Keratinocyte (primary cell): ENCODE results near the gene SIGLEC5. TPM values are rescaled to one million over a fixed set of nuclear protein-coding genes. Genes with fewer than 3 reads are reported as not detected.
"Not testable (repeated sequence)": the region's sequence is repeated elsewhere in the genome, so short reads cannot be mapped to it uniquely, and the experiment has no call there.

Source experiments
- DNase-seq: peaks from one replicate; pipeline ENCODE4 v3.0.0-alpha.2; 2011; ENCODE audit warnings: low read depth, missing footprints, low spot score
- FAIRE-seq: peaks from 2 replicates; lab custom pipeline; 2011; peaks lifted over from hg19 to GRCh38; lab: Jason Lieb, UNC
- H2AFZ ChIP-seq: 2 replicates; pipeline ENCODE4 v1.6.0; 2012; ENCODE audit warnings: low read length, control low read depth, inconsistent platforms; ENCODE audit not compliant: control insufficient read depth
- H3K27ac ChIP-seq: 2 replicates; pipeline ENCODE4 v1.5.1; 2011; ENCODE audit warnings: low read length; ENCODE audit not compliant: control insufficient read depth, insufficient read depth
- H3K27me3 ChIP-seq: 3 replicates; pipeline ENCODE4 v1.6.0; 2011; ENCODE audit warnings: low read length; ENCODE audit not compliant: control insufficient read depth, insufficient read depth; ENCODE audit errors: extremely low read depth
- H3K36me3 ChIP-seq, 2 experiments: 2 replicates in 1 of 2; 3 replicates in 1 of 2; pipeline ENCODE4 v1.5.1; 2011; ENCODE audit warnings: low read length in 2 of 2, mild to moderate bottlenecking in 1 of 2; ENCODE audit not compliant: control insufficient read depth in 2 of 2, insufficient read depth in 2 of 2; ENCODE audit errors: extremely low read depth in 1 of 2
- H3K4me1 ChIP-seq: 3 replicates; pipeline ENCODE4 v1.5.1; 2011; ENCODE audit warnings: low read length; ENCODE audit not compliant: control insufficient read depth, insufficient read depth; ENCODE audit errors: extremely low read depth
- H3K4me2 ChIP-seq: 3 replicates; pipeline ENCODE4 v1.6.0; 2011; ENCODE audit warnings: low read depth, low read length; ENCODE audit not compliant: control insufficient read depth, insufficient read depth; ENCODE audit errors: extremely low read depth
- H3K4me3 ChIP-seq, 3 experiments: fragments of 200-600 bp in 1 of 3; sonication (generic) in 1 of 3; 2 replicates in 2 of 3; 3 replicates in 1 of 3; pipeline ENCODE4 v1.5.1; 2011 to 2016; ENCODE audit warnings: low read length in 3 of 3, mild to moderate bottlenecking in 3 of 3, control low read depth in 2 of 3, inconsistent platforms in 1 of 3, low read depth in 1 of 3, mixed read lengths in 1 of 3, mixed run types in 1 of 3, moderate library complexity in 1 of 3; ENCODE audit not compliant: control insufficient read depth in 2 of 3, insufficient read depth in 2 of 3; ENCODE audit errors: extremely low read depth in 1 of 3
- H3K79me2 ChIP-seq: 2 replicates; pipeline ENCODE4 v1.6.0; 2012; ENCODE audit warnings: low read length; ENCODE audit not compliant: control insufficient read depth, insufficient read depth
- H3K9ac ChIP-seq: 3 replicates; pipeline ENCODE4 v1.6.0; 2011; ENCODE audit warnings: low read length; ENCODE audit not compliant: control insufficient read depth, insufficient read depth; ENCODE audit errors: extremely low read depth
- H3K9me1 ChIP-seq: 3 replicates; pipeline ENCODE4 v1.6.0; 2011; ENCODE audit warnings: low read length; ENCODE audit not compliant: control insufficient read depth, insufficient read depth; ENCODE audit errors: extremely low read depth
- H3K9me3 ChIP-seq: 2 replicates; pipeline ENCODE4 v1.5.1; 2012; ENCODE audit warnings: low read depth, low read length; ENCODE audit not compliant: control insufficient read depth
- H4K20me1 ChIP-seq: 3 replicates; pipeline ENCODE4 v1.6.0; 2011; ENCODE audit warnings: low read length; ENCODE audit not compliant: control insufficient read depth, insufficient read depth; ENCODE audit errors: extremely low read depth
- EZH2 ChIP-seq: IDR thresholded peaks from one replicate; pipeline ENCODE4 v1.6.1; 2012; ENCODE audit warnings: inconsistent platforms, mild to moderate bottlenecking, low read length, moderate library complexity
- dilution Hi-C: fragments of 300-500 bp; cut with MboI; formaldehyde crosslinking; loops from one replicate; pipeline ENCODE4 v1.7.0; 2020; ENCODE audit warnings: low sequenced_read_pairs; ENCODE audit not compliant: extremely low pct_ligation_motif_present
- polyA minus RNA-seq, 3 experiments: library from RNA; depleted of rRNA, polyadenylated mRNA; stranded (reverse); fragments of >200 nt; gene quantifications; 1 replicate in 1 of 3; 2 replicates in 1 of 3; 3 replicates in 1 of 3; pipeline ENCODE4 v1.2.3, GENCODE V29; 2011
- polyA plus RNA-seq, 5 experiments: library from polyadenylated mRNA; depleted of rRNA in 3 of 5; stranded (reverse) in 3 of 5; stranded (forward) in 1 of 5; unstranded in 1 of 5; fragments of >200 nt; gene quantifications; 1 replicate in 1 of 5; 2 replicates in 3 of 5; 3 replicates in 1 of 5; pipeline versions ENCODE4 v1.2.1 to v1.2.3, GENCODE V29; 2011 to 2012; ENCODE audit warnings: missing spikeins in 2 of 5, low read depth in 1 of 5, low replicate concordance in 1 of 5
- TF ChIP-seq, protein P1 (sequence below), 3 experiments: IDR thresholded peaks in 1 of 3; conservative IDR thresholded peaks in 1 of 3; optimal IDR thresholded peaks in 1 of 3; 2 replicates in 2 of 3; 3 replicates in 1 of 3; pipeline versions ENCODE3 to v1.5.1; 2011; ENCODE audit warnings: low read length in 3 of 3, mild to moderate bottlenecking in 3 of 3, moderate library complexity in 2 of 3, control low read depth in 1 of 3, inconsistent platforms in 1 of 3; ENCODE audit not compliant: insufficient read depth in 2 of 3; ENCODE audit errors: extremely low read depth in 1 of 3

SIGLEC5 gene, protein sequence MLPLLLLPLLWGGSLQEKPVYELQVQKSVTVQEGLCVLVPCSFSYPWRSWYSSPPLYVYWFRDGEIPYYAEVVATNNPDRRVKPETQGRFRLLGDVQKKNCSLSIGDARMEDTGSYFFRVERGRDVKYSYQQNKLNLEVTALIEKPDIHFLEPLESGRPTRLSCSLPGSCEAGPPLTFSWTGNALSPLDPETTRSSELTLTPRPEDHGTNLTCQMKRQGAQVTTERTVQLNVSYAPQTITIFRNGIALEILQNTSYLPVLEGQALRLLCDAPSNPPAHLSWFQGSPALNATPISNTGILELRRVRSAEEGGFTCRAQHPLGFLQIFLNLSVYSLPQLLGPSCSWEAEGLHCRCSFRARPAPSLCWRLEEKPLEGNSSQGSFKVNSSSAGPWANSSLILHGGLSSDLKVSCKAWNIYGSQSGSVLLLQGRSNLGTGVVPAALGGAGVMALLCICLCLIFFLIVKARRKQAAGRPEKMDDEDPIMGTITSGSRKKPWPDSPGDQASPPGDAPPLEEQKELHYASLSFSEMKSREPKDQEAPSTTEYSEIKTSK
- polyA plus RNA-seq: not detected in 3 replicates
- not detected for polyA plus RNA-seq (2011; ENCODE audit: low read depth)
- not detected in 2 replicates for polyA plus RNA-seq (2011; cell fraction: cytosol; rRNA removed)
- not detected in 2 replicates for polyA plus RNA-seq (2011; cell fraction: nucleus; rRNA removed)
- not detected in 2 replicates for polyA plus RNA-seq (2012; ENCODE audit: low replicate concordance)
- not detected in 3 replicates for polyA minus RNA-seq
- not detected for polyA minus RNA-seq (2011; cell fraction: cytosol; rRNA and poly(A)+ RNA removed)
- not detected in 2 replicates for polyA minus RNA-seq (2011; cell fraction: nucleus; rRNA and poly(A)+ RNA removed)

DNA sequence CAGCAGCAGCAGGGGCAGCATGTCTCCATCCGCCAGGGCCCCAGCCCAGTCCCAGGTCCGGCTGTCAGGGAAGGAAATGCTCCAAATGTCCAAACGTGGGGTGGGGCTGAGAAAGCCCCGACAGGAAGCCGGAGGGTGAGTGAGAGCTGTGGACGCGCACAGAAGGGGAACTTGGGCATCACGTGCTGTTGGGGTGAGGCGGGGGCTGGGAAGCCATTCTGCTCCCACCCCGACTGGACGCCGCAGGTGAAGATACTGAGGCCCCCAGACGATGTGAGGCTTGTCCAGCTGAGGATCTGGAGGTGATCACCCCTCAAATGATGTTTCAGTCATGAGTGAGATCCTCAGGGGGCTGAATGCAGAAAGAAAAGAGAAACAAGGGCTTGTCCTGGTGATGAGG lies at the start of gene SIGLEC5:
SIGLEC5 (minus strand) TSS at position 87 of the 400 bp plus-strand sequence; CDS start at position 21, 66 bp downstream.
- H3K79me2 ChIP-seq, DNase-seq, H3K27ac ChIP-seq, H3K9ac ChIP-seq, dilution Hi-C loops, H3K36me3 ChIP-seq, H2AFZ ChIP-seq, H3K9me3 ChIP-seq, H3K9me1 ChIP-seq, H3K4me3 ChIP-seq, H3K4me2 ChIP-seq, H4K20me1 ChIP-seq, H3K4me1 ChIP-seq, H3K27me3 ChIP-seq, FAIRE-seq: not testable (repeated sequence)

DNA sequence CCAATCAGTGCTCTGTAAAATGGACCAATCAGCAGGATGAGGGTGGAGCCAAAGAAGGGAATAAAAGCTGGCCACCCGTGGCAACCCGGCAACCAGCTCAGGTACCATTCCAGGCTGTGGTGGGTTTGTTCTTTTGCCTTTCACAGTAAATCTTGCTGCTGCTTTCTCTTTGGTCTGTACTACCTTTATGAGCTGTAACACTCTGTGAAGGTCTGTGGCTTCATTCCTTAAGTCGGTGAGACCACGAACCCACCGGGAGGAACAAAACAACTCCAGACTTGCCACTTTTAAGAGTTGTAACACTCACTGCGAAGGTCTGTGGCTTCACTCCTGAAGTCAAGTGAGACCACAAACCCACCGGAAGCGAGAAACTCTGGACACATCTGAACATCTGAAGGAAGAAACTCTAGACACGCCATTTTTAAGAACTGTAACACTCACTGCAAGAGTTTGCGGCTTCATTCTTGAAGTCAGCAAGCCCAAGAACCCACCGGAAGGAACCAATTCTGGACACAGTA lies 46.4 kb upstream of the SIGLEC5 start:
- Histone ChIP-seq H3K9me1 (no peaks in the 10 kb centered on the region), H3K4me3 (no peak overlapping the region), H3K36me3 (no peaks in the 10 kb centered on the region), H3K79me2 (no peaks in the 10 kb centered on the region), H2AFZ (no peak overlapping the region), H3K27ac (no peak overlapping the region), H3K4me2 (no peak overlapping the region), H3K9me3 (no peaks in the 10 kb centered on the region), H3K9ac (no peak overlapping the region), H4K20me1 (no peaks in the 10 kb centered on the region), H3K27me3 (peaks cover 2% of the 10 kb centered on the region), H3K4me1 (no peaks in the 10 kb centered on the region)
- FAIRE-seq: no peak
- TF ChIP-seq EZH2: no peak
- TF ChIP-seq, protein P1, sequence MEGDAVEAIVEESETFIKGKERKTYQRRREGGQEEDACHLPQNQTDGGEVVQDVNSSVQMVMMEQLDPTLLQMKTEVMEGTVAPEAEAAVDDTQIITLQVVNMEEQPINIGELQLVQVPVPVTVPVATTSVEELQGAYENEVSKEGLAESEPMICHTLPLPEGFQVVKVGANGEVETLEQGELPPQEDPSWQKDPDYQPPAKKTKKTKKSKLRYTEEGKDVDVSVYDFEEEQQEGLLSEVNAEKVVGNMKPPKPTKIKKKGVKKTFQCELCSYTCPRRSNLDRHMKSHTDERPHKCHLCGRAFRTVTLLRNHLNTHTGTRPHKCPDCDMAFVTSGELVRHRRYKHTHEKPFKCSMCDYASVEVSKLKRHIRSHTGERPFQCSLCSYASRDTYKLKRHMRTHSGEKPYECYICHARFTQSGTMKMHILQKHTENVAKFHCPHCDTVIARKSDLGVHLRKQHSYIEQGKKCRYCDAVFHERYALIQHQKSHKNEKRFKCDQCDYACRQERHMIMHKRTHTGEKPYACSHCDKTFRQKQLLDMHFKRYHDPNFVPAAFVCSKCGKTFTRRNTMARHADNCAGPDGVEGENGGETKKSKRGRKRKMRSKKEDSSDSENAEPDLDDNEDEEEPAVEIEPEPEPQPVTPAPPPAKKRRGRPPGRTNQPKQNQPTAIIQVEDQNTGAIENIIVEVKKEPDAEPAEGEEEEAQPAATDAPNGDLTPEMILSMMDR (optimal IDR thresholded peaks at IDR 0.05 in 1 of 3, IDR thresholded peaks at IDR 0.05 in 1 of 3, conservative IDR thresholded peaks at IDR 0.05 in 1 of 3; ENCODE audit: extremely low read depth in 1 of 3, insufficient read depth in 2 of 3, low read length in 3 of 3): no peak
- dilution Hi-C loops: no loop called here
- DNase-seq: no peak
